ENCODE measurements around the gene B3GAT1. TPM values are rescaled to one million over a fixed set of nuclear protein-coding genes. Genes with fewer than 3 reads are reported as not detected.

Gene B3GAT1
- total RNA-seq, 1 experiment from 2014 or later = not detected

- intact Hi-C loops (cut with micrococcal nuclease) = no loop called here
- ChIA-PET CTCF (no interaction called here), RAD21 (ENCODE audit: low non-redundant PET in 1 of 2, low total read pairs in 2 of 2, uncharacterized antibody in 2 of 2, unreplicated experiment in 2 of 2) (no interaction called here), POLR2A (no interaction called here)
- Histone ChIP-seq H3K36me3 (ENCODE audit: control insufficient read depth in 1 of 2, insufficient read depth in 2 of 2, low read length in 2 of 2) (no peaks in the 10 kb centered on the region), H3K79me2 (ENCODE audit: insufficient read depth, low read length) (no peaks in the 10 kb centered on the region), H3K9me2 (ENCODE audit: insufficient read depth) (no peaks in the 10 kb centered on the region), H3K27ac (ENCODE audit: low read depth, low read length) (no peak overlapping the region), H3K4me3 (replicated peaks in 1 of 2; ENCODE audit: low read depth in 1 of 2, low read length in 2 of 2) (no peak overlapping the region), H3K4me1 (ENCODE audit: control insufficient read depth in 1 of 2, insufficient read depth in 2 of 2, low read length in 2 of 2) (no peaks in the 10 kb centered on the region), H2AFZ (ENCODE audit: low read depth, low read length, poor library complexity, severe bottlenecking) (no peak overlapping the region), H3K9me3 (ENCODE audit: control insufficient read depth in 1 of 2, insufficient read depth in 1 of 2, low read depth in 1 of 2, low read length in 2 of 2) (peaks cover 0 to 4% of the 10 kb centered on the region in 2 experiments; a peak in 2 of 4 replicates), H3K27me3 (ENCODE audit: insufficient read depth, low read length) (no peaks in the 10 kb centered on the region), H3K9ac (ENCODE audit: low read length) (no peak overlapping the region), H4K20me1 (ENCODE audit: insufficient read depth) (no peaks in the 10 kb centered on the region), H3K4me2 (ENCODE audit: low read length) (no peak overlapping the region)
- TF ChIP-seq EZH2phosphoT487 (IDR thresholded peaks at IDR 0.05; ENCODE audit: borderline replicate concordance) (no peak), POLR2A (IDR thresholded peaks at IDR 0.05; ENCODE audit: borderline replicate concordance, extremely low read depth, insufficient read depth, insufficient read length) (no peak)
- no peak for ATAC-seq
- BruUV-seq (replicated peaks) = no TSS peak
- no peak for DNase-seq (ENCODE audit: low read depth, low spot score)
These were observed 41.4 kb upstream of the B3GAT1 start for GRCh38 chr11:134453441-134453840.

DNA sequence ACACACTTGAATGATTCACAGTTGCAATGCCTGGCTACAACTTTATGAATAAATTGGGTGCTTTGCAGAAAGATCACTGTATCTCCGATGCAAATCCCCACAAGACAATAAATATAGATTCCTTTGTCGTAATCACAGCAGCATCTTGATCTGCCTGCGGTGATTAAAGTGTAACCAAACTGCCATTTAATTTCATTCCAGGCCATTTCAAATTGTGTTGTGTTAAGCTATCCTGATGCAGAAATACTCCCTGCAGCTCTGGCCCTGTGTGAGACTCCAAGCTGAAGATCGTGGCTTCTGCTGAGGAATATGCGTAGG lies 40.8 kb upstream of the B3GAT1 start:
- no peaks in the 10 kb centered on the region for H3K9me2 ChIP-seq (ENCODE audit: insufficient read depth)
- CTCF ChIA-PET = no interaction called here
- H3K36me3 ChIP-seq (ENCODE audit: control insufficient read depth in 1 of 2, insufficient read depth in 2 of 2, low read length in 2 of 2) = no peaks in the 10 kb centered on the region
- no peak for TF ChIP-seq CEBPB (IDR thresholded peaks at IDR 0.05; ENCODE audit: low read depth)
- no peak for TF ChIP-seq SIN3A (IDR thresholded peaks at IDR 0.05; ENCODE audit: low read depth)
- TF ChIP-seq, protein P1, sequence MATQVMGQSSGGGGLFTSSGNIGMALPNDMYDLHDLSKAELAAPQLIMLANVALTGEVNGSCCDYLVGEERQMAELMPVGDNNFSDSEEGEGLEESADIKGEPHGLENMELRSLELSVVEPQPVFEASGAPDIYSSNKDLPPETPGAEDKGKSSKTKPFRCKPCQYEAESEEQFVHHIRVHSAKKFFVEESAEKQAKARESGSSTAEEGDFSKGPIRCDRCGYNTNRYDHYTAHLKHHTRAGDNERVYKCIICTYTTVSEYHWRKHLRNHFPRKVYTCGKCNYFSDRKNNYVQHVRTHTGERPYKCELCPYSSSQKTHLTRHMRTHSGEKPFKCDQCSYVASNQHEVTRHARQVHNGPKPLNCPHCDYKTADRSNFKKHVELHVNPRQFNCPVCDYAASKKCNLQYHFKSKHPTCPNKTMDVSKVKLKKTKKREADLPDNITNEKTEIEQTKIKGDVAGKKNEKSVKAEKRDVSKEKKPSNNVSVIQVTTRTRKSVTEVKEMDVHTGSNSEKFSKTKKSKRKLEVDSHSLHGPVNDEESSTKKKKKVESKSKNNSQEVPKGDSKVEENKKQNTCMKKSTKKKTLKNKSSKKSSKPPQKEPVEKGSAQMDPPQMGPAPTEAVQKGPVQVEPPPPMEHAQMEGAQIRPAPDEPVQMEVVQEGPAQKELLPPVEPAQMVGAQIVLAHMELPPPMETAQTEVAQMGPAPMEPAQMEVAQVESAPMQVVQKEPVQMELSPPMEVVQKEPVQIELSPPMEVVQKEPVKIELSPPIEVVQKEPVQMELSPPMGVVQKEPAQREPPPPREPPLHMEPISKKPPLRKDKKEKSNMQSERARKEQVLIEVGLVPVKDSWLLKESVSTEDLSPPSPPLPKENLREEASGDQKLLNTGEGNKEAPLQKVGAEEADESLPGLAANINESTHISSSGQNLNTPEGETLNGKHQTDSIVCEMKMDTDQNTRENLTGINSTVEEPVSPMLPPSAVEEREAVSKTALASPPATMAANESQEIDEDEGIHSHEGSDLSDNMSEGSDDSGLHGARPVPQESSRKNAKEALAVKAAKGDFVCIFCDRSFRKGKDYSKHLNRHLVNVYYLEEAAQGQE (IDR thresholded peaks at IDR 0.05; ENCODE audit: low read depth) = no peak
- TF ChIP-seq POLR2AphosphoS5 (IDR thresholded peaks at IDR 0.05; ENCODE audit: low read depth, low read length) = no peak
- no peak for TF ChIP-seq ZNF274 (IDR thresholded peaks at IDR 0.05; ENCODE audit: low read depth, low read length)
- no peaks in the 10 kb centered on the region for H3K79me2 ChIP-seq (ENCODE audit: insufficient read depth, low read length)
- RAD21 ChIA-PET (ENCODE audit: low non-redundant PET in 1 of 2, low total read pairs in 2 of 2, uncharacterized antibody in 2 of 2, unreplicated experiment in 2 of 2) = no interaction called here
- intact Hi-C loops (cut with micrococcal nuclease) = no loop called here
- no peak for ATAC-seq
- no peak overlapping the region for H2AFZ ChIP-seq (ENCODE audit: low read depth, low read length, poor library complexity, severe bottlenecking)
- no TSS peak for BruUV-seq (replicated peaks)
- H3K27ac ChIP-seq (ENCODE audit: low read depth, low read length) = no peak overlapping the region
- H3K4me1 ChIP-seq (ENCODE audit: control insufficient read depth in 1 of 2, insufficient read depth in 2 of 2, low read length in 2 of 2) = no peaks in the 10 kb centered on the region
- DNase-seq (ENCODE audit: low read depth, low spot score) = no peak
- no peak overlapping the region for H3K4me2 ChIP-seq (ENCODE audit: low read length)
- no peaks in the 10 kb centered on the region for H4K20me1 ChIP-seq (ENCODE audit: insufficient read depth)
- no peaks in the 10 kb centered on the region for H3K27me3 ChIP-seq (ENCODE audit: insufficient read depth, low read length)
- no peak overlapping the region for H3K4me3 ChIP-seq (replicated peaks in 1 of 2; ENCODE audit: low read depth in 1 of 2, low read length in 2 of 2)
- POLR2A ChIA-PET = no interaction called here
- no peak overlapping the region for H3K9ac ChIP-seq (ENCODE audit: low read length)
- H3K9me3 ChIP-seq (ENCODE audit: control insufficient read depth in 1 of 2, insufficient read depth in 1 of 2, low read depth in 1 of 2, low read length in 2 of 2) = peaks cover 0 to 4% of the 10 kb centered on the region in 2 experiments; a peak in 2 of 4 replicates

Data from HCT116 (cell line).